H7 (cell line): ENCODE measurements around the gene CLDN2. TPM values are rescaled to one million over a fixed set of nuclear protein-coding genes. Genes with fewer than 3 reads are reported as not detected.

Experiments used
- DNase-seq: peaks from one replicate; pipeline ENCODE4 v3.0.0; 2012
- H3K27me3 ChIP-seq: 2 replicates; pipeline ENCODE4 v1.6.0; 2011; ENCODE audit warnings: mild to moderate bottlenecking, low read length; ENCODE audit not compliant: control insufficient read depth, insufficient read depth
- H3K36me3 ChIP-seq: replicated peaks from 2 replicates; pipeline ENCODE4 v1.5.1; 2011; ENCODE audit warnings: low read length; ENCODE audit not compliant: control insufficient read depth, insufficient read depth
- H3K4me3 ChIP-seq: 2 replicates; pipeline ENCODE4 v1.5.1; 2011; ENCODE audit warnings: low read depth, mild to moderate bottlenecking, control low read depth, low read length, moderate library complexity; ENCODE audit not compliant: insufficient read depth
- total RNA-seq: library from RNA; depleted of rRNA; stranded (reverse); fragments of >200 nt; shearing (Covaris generic); gene quantifications from 2 replicates; pipeline ENCODE4 v1.2.3, GENCODE V29; 2014

The CLDN2 gene
- total RNA-seq, 1 experiment from 2014 or later, result not detected

GRCh38 chrX:106903291-106903824 lies 16.8 kb upstream of the CLDN2 start, which contains the start of gene RIPPLY1:
Gene RIPPLY1, minus strand, starts transcription at chrX:106903341. Its CDS starts 54 bp downstream, at chrX:106903287.
- no peak within 1 kb of the TSS for H3K4me3 ChIP-seq
- no peak for DNase-seq
- no peaks in the 10 kb centered on the region for H3K36me3 ChIP-seq
- H3K27me3 ChIP-seq, result peaks cover 1% of the 10 kb centered on the region; the same call in 1 of the 2 replicates

GRCh38 chrX:106903856-106904528 lies 16.2 kb upstream of the CLDN2 start:
- Histone ChIP-seq H3K4me3 (no peak overlapping the region), H3K36me3 (no peaks in the 10 kb centered on the region), H3K27me3 (peaks cover 1% of the 10 kb centered on the region; the same call in 1 of the 2 replicates)
- no peak for DNase-seq

GRCh38 chrX:106905064-106905708 lies 15.0 kb upstream of the CLDN2 start:
- Histone ChIP-seq H3K36me3 (no peaks in the 10 kb centered on the region), H3K4me3 (no peak overlapping the region), H3K27me3 (peaks cover 1% of the 10 kb centered on the region; the same call in 1 of the 2 replicates)
- DNase-seq, result no peak

GRCh38 chrX:106906361-106906760 lies 13.8 kb upstream of the CLDN2 start:
- Histone ChIP-seq H3K4me3 (no peak overlapping the region), H3K36me3 (no peaks in the 10 kb centered on the region), H3K27me3 (peaks cover 1% of the 10 kb centered on the region; the same call in 1 of the 2 replicates)
- DNase-seq, result no peak

- Histone ChIP-seq H3K36me3 (no peaks in the 10 kb centered on the region), H3K4me3 (no peak overlapping the region)
- no peak for DNase-seq
Observed at GRCh38 chrX:106912864-106913263, 7.3 kb upstream of the CLDN2 start.

GRCh38 chrX:106917830-106918500 lies 2.2 kb upstream of the CLDN2 start:
- Histone ChIP-seq H3K36me3 (no peaks in the 10 kb centered on the region), H3K4me3 (no peak overlapping the region), H3K27me3 (no peaks in the 10 kb centered on the region; the same call in 1 of the 2 replicates)
- DNase-seq, result no peak

More at GRCh38 chrX:106912864-106913263, 7.3 kb upstream of the CLDN2 start:
- no peaks in the 10 kb centered on the region; the same call in 1 of the 2 replicates for H3K27me3 ChIP-seq

GRCh38 chrX:106921637-106922036 lies 1.4 kb downstream of the CLDN2 start:
- no peak for DNase-seq
- no peak overlapping the region for H3K4me3 ChIP-seq
- H3K27me3 ChIP-seq, result no peaks in the 10 kb centered on the region; the same call in 1 of the 2 replicates
- H3K36me3 ChIP-seq, result no peaks in the 10 kb centered on the region

GRCh38 chrX:106927023-106927422 lies 6.8 kb downstream of the CLDN2 start:
- no peaks in the 10 kb centered on the region for H3K36me3 ChIP-seq
- no peak overlapping the region for H3K4me3 ChIP-seq
- DNase-seq, result no peak
- H3K27me3 ChIP-seq, result no peaks in the 10 kb centered on the region; the same call in 1 of the 2 replicates

GRCh38 chrX:106927700-106928099 lies 7.5 kb downstream of the CLDN2 start:
- no peak overlapping the region for H3K4me3 ChIP-seq
- H3K36me3 ChIP-seq, result no peaks in the 10 kb centered on the region
- DNase-seq, result no peak
- H3K27me3 ChIP-seq, result no peaks in the 10 kb centered on the region; the same call in 1 of the 2 replicates

GRCh38 chrX:106928227-106928626 lies 8.0 kb downstream of the CLDN2 start:
- DNase-seq, result no peak
- Histone ChIP-seq H3K27me3 (no peaks in the 10 kb centered on the region; the same call in 1 of the 2 replicates), H3K36me3 (no peaks in the 10 kb centered on the region), H3K4me3 (no peak overlapping the region)

GRCh38 chrX:106931831-106932491 lies 11.8 kb downstream of the CLDN2 start:
- no peaks in the 10 kb centered on the region for H3K36me3 ChIP-seq
- no peaks in the 10 kb centered on the region; the same call in 1 of the 2 replicates for H3K27me3 ChIP-seq
- no peak overlapping the region for H3K4me3 ChIP-seq
- DNase-seq, result no peak

GRCh38 chrX:106932492-106932923 lies 12.3 kb downstream of the CLDN2 start:
- no peaks in the 10 kb centered on the region for H3K36me3 ChIP-seq
- no peak overlapping the region for H3K4me3 ChIP-seq
- no peaks in the 10 kb centered on the region; the same call in 1 of the 2 replicates for H3K27me3 ChIP-seq
- no peak for DNase-seq

- no peak for DNase-seq
- H3K36me3 ChIP-seq, result peaks cover 1% of the 10 kb centered on the region
- no peaks in the 10 kb centered on the region; the same call in 1 of the 2 replicates for H3K27me3 ChIP-seq
- no peak overlapping the region for H3K4me3 ChIP-seq
Observed at GRCh38 chrX:106932960-106933537, 12.8 kb downstream of the CLDN2 start.
